Fibroblast of skin of abdomen (primary cell): ENCODE data around the gene TFAP2E. TPM values are rescaled to one million over a fixed set of nuclear protein-coding genes. Genes with fewer than 3 reads are reported as not detected.
A peak's percentile ranks its signal among the peaks of the same experiment; 100 is the strongest.

ENCODE experiments used
- DNase-seq: peaks from one replicate; pipeline ENCODE4 v3.0.0-alpha.2; 2013
- polyA plus RNA-seq, 2 experiments: library from polyadenylated mRNA; unstranded; fragments of 120-200 nt; gene quantifications; one replicate each; pipeline ENCODE4 v1.2.1, GENCODE V29; 2013; ENCODE audit not compliant: insufficient read length in 2 of 2

Gene TFAP2E
- polyA plus RNA-seq (2013, experiment 1 of 2; ENCODE audit: insufficient read length): 0.27 TPM
- 0.25 TPM for polyA plus RNA-seq (2013, experiment 2 of 2; ENCODE audit: insufficient read length)

DNA sequence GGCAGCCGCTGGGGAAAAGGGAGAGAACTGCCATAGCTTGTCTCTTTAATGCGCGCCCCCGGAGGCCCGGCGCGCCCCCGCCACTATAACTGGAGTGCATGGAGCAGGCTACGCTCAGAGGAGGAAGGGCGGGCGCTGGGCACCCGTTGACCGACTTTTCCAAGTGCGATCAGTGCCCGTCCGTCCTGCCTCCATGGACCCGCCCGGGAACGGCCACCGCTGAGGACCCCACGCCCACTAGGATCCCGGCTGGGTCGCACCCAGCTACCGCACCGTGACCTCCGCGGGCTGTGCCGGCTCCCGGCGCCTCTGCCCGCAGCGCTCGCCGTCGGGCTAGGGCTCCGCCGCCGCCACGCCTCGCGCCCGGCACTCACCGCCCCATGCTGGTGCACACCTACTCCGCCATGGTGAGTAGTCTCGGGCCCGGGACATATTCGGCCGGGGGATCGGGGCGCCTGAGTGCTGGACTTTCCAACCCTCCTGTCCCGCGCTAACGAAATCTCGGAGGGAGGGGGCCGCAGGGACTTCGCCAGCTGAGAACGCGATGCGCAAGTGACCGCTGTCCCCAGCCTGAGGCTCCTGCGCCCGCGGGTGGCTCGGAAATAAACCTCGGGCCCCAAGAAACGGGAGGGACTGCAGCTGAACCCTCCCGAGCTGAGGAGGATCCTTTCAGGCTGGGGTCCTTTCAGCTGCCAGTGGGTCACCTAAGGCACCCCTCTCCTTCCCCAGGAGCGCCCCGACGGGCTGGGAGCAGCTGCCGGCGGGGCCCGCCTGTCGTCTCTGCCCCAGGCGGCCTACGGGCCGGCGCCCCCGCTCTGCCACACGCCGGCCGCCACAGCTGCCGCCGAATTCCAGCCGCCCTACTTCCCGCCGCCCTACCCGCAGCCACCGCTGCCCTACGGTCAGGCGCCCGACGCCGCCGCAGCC, at the start of gene TFAP2E:
Gene TFAP2E (plus strand): TSS at position 117 of the 927 bp plus-strand sequence. CDS start 264 bp downstream, at position 381.
- no peak for DNase-seq

DNA sequence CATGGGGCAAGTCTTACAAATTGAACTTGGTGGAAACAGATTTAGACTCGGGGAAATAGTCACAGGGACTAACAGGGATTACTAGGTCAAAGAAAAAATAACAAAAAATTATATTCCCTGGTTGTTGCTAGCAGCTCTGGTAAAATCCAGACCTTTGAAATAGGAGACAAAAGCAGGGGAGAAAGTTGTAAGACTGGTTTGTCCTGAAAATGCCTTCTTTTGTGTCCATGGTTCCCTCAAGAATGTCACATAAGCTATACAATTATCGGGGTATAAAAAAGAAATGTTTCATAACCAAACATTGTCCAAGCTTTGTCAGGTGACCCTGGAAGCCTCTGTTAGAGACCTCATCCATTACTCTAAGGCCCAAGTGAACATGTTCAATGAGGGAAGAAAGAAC, 49.0 kb upstream of the TFAP2E start:
- no peak for DNase-seq

DNA sequence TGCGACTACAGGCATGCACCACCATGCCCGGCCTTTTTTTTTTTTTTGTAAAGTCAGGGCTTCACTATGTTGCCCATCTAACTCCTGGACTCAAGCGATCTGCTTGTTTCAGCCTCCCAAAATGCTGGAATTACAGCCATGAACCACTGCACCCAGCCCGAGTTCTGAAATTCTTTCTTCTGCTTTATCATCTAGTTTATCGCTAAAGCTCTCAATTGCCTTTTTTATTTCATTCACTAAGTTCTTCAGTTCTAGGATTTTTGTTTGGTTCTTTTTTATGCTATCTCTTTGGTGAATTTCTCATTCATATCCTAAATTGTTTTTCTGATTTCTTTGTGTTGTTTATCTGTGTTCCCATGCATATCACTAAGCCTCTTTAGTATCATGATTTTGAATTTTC, 42.9 kb upstream of the TFAP2E start:
- no peak for DNase-seq

DNA sequence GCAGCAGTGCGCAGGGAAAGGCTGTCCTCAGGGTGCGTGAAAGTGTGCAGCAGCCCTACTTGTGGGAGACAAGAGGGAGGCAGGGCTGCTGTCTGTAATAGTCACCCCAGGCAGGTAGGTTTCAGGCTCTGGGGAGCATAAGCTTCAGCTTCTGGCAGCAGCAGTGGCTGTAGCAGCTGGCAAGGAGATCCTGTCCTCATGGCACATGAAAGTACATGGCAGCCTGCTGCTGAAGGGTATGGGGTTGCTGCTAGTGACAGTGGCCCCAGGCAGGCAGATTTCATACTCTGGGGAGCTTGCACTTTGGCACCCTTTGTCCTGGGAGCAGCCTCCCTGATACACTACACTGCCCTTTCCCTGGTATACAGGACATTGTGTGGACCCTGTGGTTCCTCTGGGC, 42.2 kb upstream of the TFAP2E start:
- DNase-seq: no peak

DNA sequence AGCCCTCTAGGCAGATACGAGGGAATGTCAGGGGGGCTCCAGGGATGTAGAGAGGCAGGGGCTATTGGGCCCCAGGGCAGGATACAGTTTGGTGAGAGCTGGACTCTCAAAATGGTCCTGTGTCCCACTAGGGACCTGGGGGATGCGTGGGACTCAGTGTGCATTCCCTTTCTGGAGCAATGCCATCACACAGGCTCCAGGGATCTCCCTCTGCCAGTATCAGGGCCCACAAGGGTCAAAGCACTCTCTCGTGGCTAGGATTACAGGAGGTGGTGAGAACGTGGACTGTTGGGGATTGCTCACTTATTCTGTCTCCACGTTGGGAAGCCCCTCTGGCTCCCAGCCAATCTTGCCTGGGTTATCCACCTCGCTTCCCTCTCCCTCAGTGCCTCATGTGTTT, 41.7 kb upstream of the TFAP2E start:
- DNase-seq: no peak

DNA sequence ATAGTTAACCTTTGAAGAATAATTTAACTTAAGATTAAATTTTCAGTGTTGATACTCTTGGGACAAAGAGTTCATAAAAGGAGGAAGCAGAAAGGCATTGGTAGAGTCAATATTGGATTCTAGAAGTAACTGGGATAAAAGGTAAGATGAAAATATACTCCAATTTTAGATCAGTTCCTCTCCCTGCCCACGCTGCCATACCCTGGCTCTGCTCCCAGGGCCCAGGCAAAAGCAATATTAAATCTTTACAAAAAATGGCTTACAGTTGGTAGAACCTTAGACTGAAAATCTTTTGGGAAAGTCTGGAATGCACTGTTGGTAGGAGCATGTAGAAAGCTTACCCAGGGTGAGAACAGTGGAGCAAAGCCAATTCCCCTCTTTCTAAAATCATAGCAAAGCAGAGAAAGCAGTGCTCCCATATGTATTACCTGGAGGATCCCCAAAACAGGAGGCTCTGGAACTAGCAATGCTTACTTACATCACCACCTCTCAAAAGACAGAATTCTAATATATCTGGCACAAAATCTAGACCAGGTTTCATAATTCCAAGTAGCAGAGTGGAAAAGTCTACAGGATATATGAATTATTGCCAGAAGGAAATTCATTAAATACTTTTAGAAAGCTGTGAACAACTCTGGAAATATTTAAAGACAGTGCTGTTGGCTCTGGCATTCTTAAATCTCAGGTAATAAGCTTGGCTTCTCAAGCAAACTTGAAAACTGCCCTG, 40.5 kb upstream of the TFAP2E start:
- DNase-seq: peak; percentile 37

DNA sequence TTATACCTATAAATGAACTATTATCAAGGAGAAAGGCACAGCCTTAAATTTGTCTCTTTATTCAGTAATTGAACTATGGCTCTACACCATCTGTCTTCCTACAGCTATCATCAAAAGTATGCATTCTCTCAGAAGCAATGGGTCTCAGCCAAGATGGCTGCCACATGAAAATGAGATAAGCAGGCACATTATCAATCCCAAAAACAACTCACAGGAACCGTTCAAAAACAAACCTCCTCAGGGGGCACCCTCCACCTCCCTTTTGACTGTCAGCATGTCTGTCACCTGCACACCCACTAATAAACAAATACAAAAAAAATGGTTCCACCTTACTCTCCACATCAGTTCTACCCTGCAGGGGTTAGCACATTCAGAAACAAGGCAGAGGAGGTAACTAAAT, 39.5 kb upstream of the TFAP2E start:
- DNase-seq: no peak

DNA sequence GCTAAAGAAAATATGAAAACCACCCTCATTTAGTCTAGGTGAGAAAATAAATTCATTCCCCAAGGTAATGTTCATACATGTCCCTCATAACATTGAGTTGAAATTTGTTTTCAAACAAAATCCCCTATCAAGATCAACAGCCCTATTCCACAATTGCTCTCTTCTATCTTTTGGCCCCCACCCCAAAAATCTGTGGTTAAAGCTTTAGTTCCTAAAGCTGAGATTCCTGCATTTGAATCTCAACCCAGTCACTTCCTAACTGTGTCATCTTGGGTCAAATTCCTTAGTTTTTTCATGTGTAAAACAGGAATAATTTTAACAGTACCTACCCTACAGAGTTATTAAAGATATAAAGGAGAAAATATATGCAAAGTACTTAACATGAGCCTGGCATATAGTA, 37.9 kb upstream of the TFAP2E start:
- DNase-seq: no peak

DNA sequence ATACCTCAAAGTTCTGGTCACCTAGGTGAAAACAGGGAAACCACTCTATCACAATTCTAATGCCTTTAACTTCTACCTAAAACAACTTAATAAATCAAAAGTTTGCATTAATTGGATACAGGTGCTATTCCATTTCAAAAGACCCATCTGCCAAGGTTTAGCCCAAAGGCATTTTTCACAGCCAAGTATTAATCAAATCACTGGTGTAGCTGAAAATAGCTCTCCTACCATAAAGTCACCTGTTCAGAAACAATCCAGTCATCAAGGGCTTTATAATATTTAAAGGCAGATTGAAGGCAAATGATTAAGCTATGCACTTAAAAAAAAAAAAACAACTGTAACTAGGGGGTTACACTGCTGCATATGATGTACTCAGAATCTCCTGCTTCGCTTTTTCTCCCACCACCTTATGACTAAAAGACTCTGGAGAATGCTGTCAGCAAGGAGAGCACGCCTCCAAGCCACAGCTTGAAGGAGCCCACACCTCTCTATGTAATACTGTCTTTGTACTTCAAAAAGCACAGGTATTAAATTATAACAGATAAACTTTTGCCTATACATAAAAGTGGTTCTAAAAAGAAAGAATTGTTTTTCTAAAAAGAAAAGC, 36.5 kb upstream of the TFAP2E start:
- DNase-seq: no peak

DNA sequence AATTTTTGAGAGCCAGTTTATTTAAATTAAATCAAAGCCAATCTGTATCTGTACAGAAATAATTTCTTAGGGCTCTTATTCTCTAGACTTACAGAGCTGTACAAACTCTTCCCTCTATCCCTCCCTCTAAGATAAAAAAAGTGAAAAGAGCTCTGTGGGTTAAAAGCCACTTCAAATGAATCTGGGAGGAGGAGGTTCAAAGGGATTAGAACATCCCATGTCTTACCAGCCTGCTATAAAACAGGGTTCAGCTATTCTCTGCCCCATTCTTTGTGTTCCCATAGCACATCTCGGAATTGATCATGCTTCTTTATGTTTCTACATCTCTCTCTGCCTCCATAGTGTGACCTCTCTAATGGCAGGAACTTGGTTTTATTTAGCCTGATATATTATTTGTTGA, 35.3 kb upstream of the TFAP2E start:
- no peak for DNase-seq

DNA sequence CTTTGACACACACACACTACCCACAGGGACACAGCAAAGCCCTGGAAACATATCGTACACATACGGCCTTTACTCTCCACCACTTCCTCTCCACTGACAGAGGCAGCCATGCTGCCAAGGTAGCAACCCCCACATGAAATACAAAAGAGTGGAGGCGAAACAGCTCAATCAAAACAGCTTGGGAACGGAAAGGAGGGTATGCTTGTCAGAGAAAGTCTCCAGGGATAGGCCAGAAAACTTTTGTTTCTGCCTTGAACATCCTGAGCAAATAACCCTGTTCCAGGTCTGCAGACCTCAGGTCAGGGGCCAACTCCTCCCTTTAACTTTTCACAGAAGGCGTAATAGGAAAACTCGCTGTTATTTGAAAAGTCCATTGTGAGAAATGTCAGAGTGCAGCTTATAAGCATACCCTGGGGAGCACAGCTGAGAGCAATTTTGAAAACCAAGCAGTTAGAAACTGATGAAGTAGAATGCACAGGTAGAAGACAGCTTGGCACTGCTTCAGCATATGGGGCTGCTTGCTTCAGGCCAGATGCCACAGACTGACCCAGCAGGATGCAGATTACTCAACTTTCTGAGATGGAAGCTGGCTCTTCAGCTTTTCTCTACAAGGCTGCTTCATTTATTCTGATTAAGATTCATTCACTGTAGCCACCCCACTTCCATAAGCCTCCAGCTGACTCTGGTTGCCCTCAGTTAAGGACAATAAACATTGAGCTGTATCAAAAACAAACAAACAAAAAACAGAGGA, 33.9 kb upstream of the TFAP2E start:
- DNase-seq: peak; percentile 25

DNA sequence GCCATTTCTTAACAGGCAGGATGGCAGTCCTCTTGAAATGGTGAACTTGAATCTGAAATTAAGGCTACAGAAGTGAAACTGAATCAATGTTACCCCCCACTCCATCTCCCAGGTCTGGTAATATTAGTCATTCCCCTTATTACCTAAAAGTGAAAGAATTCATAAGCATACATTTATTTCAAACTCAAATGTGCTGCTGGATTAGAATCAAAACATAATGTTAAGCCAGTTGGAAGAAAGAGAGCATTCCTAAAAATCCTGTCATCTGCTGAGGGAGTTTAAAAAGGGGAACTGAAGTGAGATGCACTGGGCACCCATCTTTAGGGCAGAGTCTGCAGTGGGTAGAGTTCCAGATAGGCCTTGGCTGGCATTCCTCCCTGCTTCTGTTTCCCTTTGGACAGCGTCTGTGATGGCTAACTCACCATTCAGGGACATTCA, 33.3 kb upstream of the TFAP2E start:
- DNase-seq: peak; percentile 74

DNA sequence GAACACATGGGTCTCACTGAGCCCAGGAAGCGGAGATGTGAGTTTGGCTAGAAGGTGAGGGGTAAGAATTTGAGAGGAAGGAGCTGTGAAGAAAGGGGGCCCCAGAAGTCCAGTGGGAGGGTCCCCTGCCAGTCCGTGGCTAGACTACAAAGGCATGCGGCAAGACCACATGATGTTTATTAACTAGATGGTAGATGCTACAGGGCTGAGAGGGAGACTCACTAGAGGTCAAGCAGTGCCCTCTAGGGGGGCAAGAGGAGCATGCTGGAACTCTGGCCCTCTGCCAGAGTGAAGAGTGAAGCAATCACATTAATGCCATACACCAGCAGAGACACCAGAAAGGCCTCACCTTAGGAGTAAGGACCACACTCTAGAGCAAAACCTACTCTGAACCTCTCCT, 28.1 kb upstream of the TFAP2E start:
- peak; percentile 51 for DNase-seq

DNA sequence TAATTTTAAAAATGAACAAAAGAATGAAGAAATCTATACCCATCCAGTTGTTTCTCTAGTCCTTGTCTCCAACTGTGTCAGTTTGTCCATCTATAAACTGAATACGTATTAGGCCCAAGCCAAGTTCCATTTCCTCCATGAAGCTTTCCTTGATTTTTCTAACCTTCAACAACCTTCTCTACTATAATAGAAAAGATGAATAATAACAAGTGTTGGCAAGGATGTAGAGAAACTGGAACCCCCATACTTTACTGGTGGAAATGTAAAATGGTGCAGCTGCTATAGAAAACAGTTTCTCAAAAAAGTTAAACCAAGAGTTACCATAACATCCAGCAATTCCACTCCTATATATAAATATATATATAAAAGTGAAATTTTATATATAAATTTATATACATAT, 26.5 kb upstream of the TFAP2E start:
- no peak for DNase-seq

DNA sequence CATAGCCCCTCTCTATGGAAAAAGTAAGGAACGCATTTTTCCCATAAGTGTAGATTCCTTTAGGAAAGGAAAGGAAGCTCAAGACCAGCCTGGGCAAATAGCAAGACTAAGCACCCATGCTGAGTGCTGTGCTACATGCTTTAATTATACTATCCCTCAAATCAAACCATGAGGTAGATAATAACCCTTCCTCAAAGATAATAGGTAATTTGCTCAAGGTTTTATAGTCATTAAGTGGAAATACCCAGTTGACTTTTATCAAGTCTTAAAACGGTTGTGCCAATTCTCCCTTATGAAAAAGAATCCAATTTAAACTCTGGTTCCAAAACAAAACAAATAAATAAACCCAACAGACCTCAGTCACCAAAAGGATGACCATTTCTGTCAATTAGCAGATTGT, 19.3 kb upstream of the TFAP2E start:
- DNase-seq: no peak

DNA sequence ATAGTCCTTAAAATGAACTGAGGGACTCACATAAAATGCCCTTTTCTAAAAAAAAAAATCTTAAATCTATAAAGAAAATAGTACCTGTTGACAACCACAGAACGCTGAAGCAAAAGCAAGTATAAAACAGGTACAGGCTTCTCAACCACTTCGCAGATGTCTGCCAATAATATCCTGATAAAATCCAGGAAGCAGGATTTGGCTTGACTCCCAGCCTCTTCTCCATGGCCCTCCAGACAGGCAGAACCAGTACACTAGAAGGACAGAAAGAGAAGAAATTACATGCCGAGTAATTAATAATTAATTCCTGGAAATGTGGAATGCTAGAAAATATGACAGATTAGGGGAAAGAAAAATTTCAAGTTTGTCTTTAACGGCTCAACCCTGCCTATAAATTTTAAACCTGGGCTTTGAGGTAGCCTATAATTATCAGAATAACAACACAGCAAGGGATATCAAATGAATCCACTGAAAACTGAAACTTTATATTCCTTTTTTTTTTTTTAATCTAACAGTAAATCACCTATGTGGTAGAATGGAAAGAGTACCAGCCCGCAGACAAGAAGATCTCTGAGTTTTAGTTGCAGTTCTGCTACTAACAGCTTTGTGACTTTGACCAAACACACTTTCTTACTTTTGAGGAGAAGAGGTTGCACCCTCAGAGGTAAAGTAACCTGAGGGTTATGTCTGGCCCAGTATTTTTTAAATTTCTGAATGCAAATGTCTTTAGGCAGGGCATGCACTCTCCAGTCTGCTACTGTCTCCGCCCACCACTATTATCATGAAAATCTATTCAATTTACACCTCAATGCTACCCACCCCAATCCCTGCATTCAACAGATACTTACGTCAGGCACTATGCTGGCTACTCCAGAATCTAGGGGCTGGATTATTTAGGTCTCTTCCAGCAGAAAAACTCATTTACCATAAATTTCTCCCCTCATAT, 18.6 kb upstream of the TFAP2E start:
- no peak for DNase-seq

DNA sequence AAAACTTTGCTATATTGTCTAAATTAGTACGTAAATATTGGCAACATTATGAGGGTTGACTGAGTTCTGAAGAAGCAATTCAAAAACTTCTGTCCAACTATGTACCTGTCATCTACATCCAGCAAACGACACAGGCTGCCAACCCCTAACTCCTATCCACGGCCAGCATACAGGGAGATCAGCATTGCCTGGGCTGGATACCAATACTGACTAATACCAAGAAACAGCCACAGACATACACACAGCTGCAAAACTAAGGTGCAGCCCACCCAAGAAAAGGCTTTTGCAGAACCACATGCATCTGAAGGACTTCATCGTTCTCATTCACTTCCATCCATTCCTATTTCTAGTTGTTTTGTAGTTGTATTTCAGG, 17.9 kb upstream of the TFAP2E start:
- DNase-seq: no peak

DNA sequence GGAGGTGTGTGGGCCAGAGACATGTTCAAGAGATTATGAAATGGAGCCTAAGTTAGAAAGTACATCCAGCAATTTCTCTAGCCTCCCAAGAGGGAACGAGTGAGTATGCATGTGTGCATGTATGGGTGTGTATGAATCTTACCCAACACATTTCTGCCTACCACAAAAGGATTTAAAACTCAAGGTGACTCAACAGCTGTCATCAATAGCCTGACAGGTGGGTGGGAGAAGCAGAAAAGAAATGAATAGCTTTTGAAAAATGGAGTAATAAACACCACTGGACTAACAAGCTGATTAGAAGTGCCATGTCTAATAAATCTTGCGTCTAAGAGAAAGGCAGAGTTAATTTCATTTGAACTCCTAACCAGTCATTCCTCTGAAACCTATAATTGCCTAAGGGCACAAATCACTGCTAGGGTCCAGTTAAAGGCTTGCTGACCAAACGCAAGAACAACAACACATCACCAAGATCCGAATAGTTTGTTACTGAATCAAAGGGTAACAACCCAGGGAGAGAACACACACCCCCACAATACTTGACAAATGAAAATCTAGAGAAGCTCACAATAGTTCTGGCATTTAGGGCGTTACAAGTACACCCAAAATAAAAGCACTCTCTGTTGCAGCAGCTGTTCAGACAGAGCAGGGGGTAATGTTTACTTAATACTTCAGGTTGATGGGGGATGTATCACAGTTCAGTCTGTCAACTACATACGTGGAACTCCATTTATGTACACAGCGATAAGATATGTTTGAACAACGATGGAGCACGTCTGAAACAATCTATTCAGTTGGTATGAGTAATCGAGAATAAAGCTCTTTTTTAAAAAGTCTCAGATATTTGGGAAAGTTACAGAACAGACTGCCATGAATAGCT, 17.3 kb upstream of the TFAP2E start:
- DNase-seq: peak; percentile 58

DNA sequence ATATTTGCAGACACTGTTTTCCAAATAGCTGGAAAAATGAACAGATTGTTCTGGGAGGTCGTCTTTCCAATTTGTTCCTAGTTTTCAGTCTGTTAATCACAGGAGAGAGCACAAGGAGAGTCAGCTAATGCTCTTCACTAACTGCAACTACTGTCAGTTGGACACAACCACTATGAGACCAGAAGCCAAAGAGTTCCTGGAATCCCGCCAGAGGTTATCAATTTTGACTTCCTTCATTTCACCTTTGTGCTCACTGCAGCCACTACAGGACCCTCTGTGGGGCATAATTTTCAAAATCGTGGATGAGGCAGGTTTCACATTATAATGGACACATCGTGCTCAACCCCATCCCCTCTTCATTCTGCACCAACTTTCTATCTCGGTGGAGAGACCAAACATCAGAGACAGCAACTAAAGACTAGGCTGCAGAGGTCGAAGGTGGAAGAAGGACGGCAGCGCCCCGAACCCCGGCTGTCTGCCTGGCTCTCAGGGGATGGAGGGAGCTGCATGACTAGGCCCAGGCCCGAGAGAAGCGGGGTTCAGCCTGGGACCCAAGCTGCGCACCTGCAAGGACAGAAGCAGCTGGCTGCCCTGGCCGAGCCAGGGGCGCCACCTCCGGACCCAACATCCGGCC, 16.5 kb upstream of the TFAP2E start:
- no peak for DNase-seq

DNA sequence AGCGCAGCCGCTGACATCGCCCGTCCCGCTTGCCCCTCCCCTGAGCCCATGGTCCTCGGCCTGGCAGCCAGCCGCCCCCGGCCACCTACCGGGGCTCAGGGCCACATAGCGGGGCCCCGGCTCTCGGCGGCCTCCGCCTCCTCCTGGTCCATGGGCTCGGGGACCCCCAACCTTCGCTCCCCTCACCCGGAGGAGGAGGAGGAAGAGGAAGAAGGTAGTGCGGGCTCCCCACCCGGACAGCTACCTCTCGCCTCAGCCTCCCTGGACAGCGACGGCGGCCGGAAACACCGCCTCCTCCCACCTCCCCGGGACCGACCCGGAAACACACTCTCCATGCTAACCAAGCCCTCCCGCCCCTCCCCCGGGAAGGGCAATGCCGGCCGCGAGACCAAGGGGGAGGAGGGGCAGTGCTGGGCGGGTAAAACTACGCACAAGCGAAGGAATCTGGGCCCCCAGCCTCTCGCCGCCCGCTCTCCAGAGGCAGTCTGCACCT, 15.9 kb upstream of the TFAP2E start, which contains the start of gene KIAA0319L:
Gene KIAA0319L (minus strand): TSS at position 286 of the 493 bp plus-strand sequence. CDS start 2,912 bp downstream, outside the sequence.
- no peak for DNase-seq
